ENCODE results near the gene PLBD2. TPM values are rescaled to one million over a fixed set of nuclear protein-coding genes. Genes with fewer than 3 reads are reported as not detected.

PLBD2 gene
- total and polyA plus RNA-seq, 2 donors from 2014 or later = 12.1 to 37.9 TPM

DNA sequence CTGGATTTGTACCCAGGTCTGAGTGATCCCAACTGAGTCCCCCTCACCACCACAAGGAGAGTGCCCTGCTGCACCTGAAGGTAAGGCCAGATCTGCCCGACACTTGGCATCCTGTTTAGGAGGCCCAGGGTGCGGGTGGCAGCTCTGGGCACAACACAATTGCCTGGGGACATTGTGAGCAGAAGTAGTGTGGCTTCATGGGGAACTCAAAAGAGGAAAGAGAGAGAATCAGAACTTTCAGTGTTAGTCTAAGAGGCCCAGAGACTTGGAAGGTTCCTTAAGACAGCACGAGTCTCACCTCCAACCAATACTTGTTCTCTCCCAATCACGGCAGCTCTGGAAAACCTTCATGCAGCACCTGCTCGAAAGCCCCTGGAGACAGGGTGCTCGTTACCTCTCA lies 16.9 kb upstream of the PLBD2 start:
- H3K36me3 ChIP-seq (ENCODE audit: control insufficient read depth in 2 of 3, insufficient read depth in 3 of 3, low read length in 3 of 3) = no peaks in the 10 kb centered on the region
- H3K4me3 ChIP-seq (ENCODE audit: low read length in 3 of 3) = no peak overlapping the region
- H3K27me3 ChIP-seq (ENCODE audit: control insufficient read depth, insufficient read depth, low read length) = no peaks in the 10 kb centered on the region
- FAIRE-seq = no peak
- DNase-seq = no peak
- no peaks in the 10 kb centered on the region for H3K9me3 ChIP-seq (ENCODE audit: control insufficient read depth in 2 of 3, insufficient read depth in 1 of 3, low read length in 3 of 3)
- TF ChIP-seq, protein P1, sequence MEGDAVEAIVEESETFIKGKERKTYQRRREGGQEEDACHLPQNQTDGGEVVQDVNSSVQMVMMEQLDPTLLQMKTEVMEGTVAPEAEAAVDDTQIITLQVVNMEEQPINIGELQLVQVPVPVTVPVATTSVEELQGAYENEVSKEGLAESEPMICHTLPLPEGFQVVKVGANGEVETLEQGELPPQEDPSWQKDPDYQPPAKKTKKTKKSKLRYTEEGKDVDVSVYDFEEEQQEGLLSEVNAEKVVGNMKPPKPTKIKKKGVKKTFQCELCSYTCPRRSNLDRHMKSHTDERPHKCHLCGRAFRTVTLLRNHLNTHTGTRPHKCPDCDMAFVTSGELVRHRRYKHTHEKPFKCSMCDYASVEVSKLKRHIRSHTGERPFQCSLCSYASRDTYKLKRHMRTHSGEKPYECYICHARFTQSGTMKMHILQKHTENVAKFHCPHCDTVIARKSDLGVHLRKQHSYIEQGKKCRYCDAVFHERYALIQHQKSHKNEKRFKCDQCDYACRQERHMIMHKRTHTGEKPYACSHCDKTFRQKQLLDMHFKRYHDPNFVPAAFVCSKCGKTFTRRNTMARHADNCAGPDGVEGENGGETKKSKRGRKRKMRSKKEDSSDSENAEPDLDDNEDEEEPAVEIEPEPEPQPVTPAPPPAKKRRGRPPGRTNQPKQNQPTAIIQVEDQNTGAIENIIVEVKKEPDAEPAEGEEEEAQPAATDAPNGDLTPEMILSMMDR (IDR thresholded peaks at IDR 0.05; ENCODE audit: borderline replicate concordance, extremely low read depth, insufficient read depth) = no peak
- H3K9ac ChIP-seq (ENCODE audit: low read length in 3 of 3) = no peak overlapping the region
- no peaks in the 10 kb centered on the region for H3K4me1 ChIP-seq (ENCODE audit: control insufficient read depth in 2 of 3, insufficient read depth in 2 of 3, low read depth in 1 of 3, low read length in 3 of 3)
- intact Hi-C loops (cut with DNase I) = no loop called here
- no peak overlapping the region for H3K27ac ChIP-seq (ENCODE audit: low read depth in 2 of 2, low read length in 2 of 2)

GRCh38 chr12:113345318-113345717 lies 13.1 kb upstream of the PLBD2 start:
- no peak for FAIRE-seq
- DNase-seq = no peak
- intact Hi-C loops (cut with DNase I) = no loop called here
- Histone ChIP-seq H3K4me3 (ENCODE audit: low read length in 3 of 3) (no peak overlapping the region), H3K36me3 (ENCODE audit: control insufficient read depth in 2 of 3, insufficient read depth in 3 of 3, low read length in 3 of 3) (no peaks in the 10 kb centered on the region), H3K9me3 (ENCODE audit: control insufficient read depth in 2 of 3, insufficient read depth in 1 of 3, low read length in 3 of 3) (no peaks in the 10 kb centered on the region), H3K9ac (ENCODE audit: low read length in 3 of 3) (no peak overlapping the region), H3K27me3 (ENCODE audit: control insufficient read depth, insufficient read depth, low read length) (no peaks in the 10 kb centered on the region), H3K4me1 (ENCODE audit: control insufficient read depth in 2 of 3, insufficient read depth in 2 of 3, low read depth in 1 of 3, low read length in 3 of 3) (no peaks in the 10 kb centered on the region), H3K27ac (ENCODE audit: low read depth in 2 of 2, low read length in 2 of 2) (no peak overlapping the region)
- TF ChIP-seq, protein P1 (IDR thresholded peaks at IDR 0.05; ENCODE audit: borderline replicate concordance, extremely low read depth, insufficient read depth) = no peak

GRCh38 chr12:113346353-113346752 lies 12.0 kb upstream of the PLBD2 start:
- TF ChIP-seq, protein P1 (IDR thresholded peaks at IDR 0.05; ENCODE audit: borderline replicate concordance, extremely low read depth, insufficient read depth) = no peak
- no peak overlapping the region for H3K4me3 ChIP-seq (ENCODE audit: low read length in 3 of 3)
- intact Hi-C loops (cut with DNase I) = no loop called here
- H3K9me3 ChIP-seq (ENCODE audit: control insufficient read depth in 2 of 3, insufficient read depth in 1 of 3, low read length in 3 of 3) = no peaks in the 10 kb centered on the region
- H3K9ac ChIP-seq (ENCODE audit: low read length in 3 of 3) = no peak overlapping the region
- DNase-seq (no peak), FAIRE-seq (no peak)
- no peaks in the 10 kb centered on the region for H3K4me1 ChIP-seq (ENCODE audit: control insufficient read depth in 2 of 3, insufficient read depth in 2 of 3, low read depth in 1 of 3, low read length in 3 of 3)
- no peaks in the 10 kb centered on the region for H3K27me3 ChIP-seq (ENCODE audit: control insufficient read depth, insufficient read depth, low read length)
- H3K27ac ChIP-seq (ENCODE audit: low read depth in 2 of 2, low read length in 2 of 2) = no peak overlapping the region
- no peaks in the 10 kb centered on the region for H3K36me3 ChIP-seq (ENCODE audit: control insufficient read depth in 2 of 3, insufficient read depth in 3 of 3, low read length in 3 of 3)

DNA sequence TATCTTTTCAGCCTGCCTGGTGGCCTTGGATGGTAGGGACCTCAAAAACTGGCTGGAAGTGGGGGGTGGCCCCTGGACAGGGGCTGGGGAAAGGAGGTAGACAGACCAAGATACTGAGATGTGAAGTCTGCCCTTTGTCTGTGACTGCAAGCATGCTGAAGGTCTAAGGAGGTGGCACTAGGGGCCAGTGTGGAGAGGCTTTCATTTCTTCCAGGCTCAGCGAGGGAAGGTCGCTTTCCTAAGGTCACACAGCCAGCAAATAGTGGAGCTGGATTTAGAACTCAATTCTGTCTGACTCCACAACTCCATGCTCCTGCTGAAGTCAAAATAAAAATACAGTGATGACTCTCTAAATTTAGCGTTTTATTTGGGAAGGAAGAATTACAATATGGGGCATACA lies 11.3 kb upstream of the PLBD2 start:
- Histone ChIP-seq H3K4me3 (ENCODE audit: low read length in 3 of 3) (no peak overlapping the region), H3K4me1 (ENCODE audit: control insufficient read depth in 2 of 3, insufficient read depth in 2 of 3, low read depth in 1 of 3, low read length in 3 of 3) (no peaks in the 10 kb centered on the region), H3K9me3 (ENCODE audit: control insufficient read depth in 2 of 3, insufficient read depth in 1 of 3, low read length in 3 of 3) (no peaks in the 10 kb centered on the region), H3K27ac (ENCODE audit: low read depth in 2 of 2, low read length in 2 of 2) (no peak overlapping the region), H3K9ac (ENCODE audit: low read length in 3 of 3) (no peak overlapping the region), H3K27me3 (ENCODE audit: control insufficient read depth, insufficient read depth, low read length) (no peaks in the 10 kb centered on the region), H3K36me3 (ENCODE audit: control insufficient read depth in 2 of 3, insufficient read depth in 3 of 3, low read length in 3 of 3) (no peaks in the 10 kb centered on the region)
- no peak for DNase-seq
- TF ChIP-seq, protein P1 (IDR thresholded peaks at IDR 0.05; ENCODE audit: borderline replicate concordance, extremely low read depth, insufficient read depth) = no peak
- FAIRE-seq = no peak
- intact Hi-C loops (cut with DNase I) = no loop called here
